NCI-H1092 (cell line): ENCODE data around the gene ISLR.
"Not testable (repeated sequence)": the region's sequence is repeated elsewhere in the genome, so short reads cannot be mapped to it uniquely, and the experiment has no call there.

ENCODE experiments used
- DNase-seq: peaks from one replicate; lab custom pipeline; 2025; lab: John Stamatoyannopoulos, UW

The ISLR gene

DNA sequence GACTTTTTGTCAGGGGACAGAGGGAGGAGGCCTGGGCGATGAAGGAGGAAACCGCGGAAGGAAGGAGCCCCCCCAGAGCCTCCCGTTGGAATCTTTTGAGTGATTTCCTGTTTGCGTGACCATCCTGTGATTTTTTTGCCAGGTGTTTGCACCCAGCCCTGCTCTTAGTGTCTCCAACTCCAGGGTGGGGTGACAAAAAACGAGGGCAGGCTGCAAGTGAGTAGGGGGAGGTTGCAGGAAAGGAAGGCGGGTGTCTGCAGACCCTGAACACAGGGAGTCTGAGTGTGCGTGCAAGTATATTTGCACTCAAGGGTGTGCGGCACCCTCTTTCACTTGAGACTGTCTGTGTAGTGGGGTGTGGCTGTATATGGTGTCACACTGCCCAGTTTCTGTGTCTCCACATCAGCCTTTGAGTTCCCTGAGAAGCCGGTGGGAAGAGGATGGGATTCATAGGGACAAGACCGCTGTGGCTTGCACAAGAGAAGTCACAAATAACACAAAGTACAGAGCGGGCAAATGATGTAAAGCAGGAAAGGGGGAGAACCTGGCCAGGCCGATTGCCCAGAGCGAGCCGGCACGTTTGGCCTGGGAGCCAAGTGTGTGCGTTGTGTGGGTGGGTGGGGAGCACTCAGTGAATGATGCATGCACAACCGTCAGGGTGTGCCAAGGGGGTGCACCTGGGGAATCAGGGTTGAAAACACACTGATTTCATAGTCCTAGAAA lies 36.5 kb upstream of the ISLR start:
- DNase-seq, result peak; percentile 20

GRCh38 chr15:74137537-74137894 lies 36.0 kb upstream of the ISLR start:
- DNase-seq, result no peak

- no peak for DNase-seq
Observed at GRCh38 chr15:74138642-74139041, 34.9 kb upstream of the ISLR start.

- no peak for DNase-seq
Observed at GRCh38 chr15:74141591-74141990, 31.9 kb upstream of the ISLR start.

- DNase-seq, result no peak
Observed at GRCh38 chr15:74144153-74144775, 29.2 kb upstream of the ISLR start.

- DNase-seq, result no peak
Observed at GRCh38 chr15:74146277-74146800, 27.2 kb upstream of the ISLR start.

DNA sequence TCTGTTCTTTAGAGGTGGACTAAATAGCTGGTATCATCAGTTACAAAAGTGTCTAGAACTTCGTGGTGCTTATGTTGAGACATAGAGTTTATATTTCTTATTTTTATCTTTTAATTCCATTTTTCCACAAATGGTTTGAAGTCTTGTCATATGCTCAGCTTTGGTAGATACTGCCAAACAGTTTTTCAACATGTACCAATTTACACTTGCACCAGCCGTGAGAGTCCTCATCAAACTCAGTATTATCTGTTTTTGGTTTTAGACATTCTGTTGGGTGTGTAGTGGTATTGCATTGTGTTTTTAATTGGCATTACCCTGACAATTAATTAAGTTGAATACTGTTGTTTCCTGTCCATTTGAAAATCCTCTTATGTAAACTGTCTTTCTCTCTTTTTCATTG lies 26.5 kb upstream of the ISLR start:
- DNase-seq, result no peak

DNA sequence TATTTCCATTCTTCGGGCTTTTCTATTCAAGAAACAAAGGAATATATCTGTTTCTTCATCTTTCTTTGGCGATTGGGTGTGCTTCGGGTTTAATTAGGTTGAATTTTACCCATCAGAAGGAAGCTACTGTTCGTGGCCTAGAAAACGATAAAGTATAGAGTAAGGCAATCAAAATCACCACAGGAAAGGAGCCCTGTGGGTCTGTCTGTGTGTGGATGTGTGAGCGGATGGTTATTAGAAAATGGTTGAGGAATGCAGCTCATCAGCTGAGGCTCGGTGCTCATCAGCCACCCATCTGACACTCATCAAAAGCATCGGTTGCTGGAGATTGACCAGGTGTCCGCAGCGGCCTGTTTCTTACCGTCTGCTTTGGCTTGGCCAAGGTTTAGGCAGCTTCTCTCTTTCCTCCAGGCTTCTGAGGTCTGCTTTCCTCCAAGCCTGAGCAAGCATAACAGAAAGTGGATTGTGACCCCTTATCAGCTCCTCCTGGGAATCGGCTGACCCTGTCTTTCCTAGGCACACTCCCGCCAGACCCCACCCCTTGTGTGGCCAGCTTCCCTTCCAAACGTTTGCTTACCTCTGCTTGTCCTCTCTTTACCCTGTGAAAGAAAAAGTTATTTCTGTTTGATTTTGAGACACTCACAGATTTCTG lies 17.6 kb upstream of the ISLR start:
- no peak for DNase-seq

DNA sequence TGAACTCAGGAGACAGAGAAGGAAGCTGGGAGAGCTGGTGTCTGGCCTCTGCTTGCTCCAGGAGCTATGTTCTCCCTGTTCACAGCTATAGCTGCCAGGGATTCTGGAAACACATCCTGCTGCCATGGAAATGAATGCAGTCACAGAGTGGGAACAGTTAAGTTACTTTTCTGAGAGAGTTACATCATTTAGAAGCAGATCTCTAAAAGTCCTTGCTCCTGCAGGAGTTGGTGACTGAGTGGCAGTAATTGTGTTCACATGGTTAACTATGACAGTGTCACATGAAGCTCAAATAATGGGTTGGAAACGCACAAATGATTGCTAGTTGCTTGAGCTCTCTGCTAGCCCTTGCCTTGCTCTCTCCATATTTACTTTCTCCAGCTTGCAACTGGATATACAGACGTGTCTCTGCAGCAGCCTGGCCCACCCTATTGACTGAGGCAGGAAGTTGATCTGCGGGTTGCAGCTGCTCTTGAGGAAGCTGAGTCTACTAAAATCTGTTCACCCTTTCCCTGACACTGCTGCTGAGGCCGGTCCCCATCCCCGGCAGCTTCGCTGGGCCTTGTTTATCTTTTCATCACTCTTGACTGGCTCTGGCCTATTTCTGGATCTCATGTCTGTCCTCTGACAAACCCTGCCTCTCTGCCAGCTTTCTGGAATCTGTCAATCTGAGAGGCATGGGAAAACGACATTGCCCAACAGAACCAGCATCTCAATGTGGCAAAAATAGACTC lies 16.7 kb upstream of the ISLR start:
- DNase-seq, result no peak

GRCh38 chr15:74157868-74158827 lies 15.4 kb upstream of the ISLR start:
- DNase-seq, result no peak

DNA sequence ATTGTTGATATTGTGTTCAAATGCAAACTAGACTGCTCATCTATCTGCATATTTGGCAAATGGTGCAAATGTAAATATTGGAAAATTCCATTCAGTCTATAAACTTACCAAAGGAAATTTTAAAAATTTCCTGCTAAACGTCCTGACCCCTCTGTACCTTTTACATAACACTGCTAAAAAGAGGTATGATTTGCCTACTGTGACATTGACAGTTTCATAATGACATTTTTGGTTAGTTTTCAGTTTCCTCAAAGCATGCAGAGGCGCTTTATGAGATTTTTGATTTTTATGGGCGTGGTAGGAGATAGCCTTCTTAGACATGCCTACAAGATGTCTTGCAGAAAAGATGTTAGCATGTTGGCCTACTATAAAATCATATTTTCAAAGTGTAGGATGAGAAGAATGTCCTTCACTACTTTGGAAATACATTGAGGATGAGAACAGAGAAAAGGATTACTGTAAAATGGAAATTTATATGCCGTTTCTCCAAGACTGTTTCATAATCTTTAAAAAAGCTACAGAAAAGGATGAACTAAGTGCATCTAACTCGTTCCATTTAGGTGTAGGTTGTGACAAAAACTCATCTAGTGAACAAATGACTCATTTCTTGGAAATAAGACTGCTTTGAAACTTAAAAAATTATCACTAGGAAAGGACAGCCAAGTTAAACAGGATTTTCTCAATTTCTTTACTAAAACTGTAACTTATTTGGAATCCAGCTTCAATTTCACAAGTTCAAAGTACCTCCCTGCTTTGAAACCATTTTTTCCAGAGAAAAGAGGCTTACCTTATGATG lies 14.5 kb upstream of the ISLR start:
- no peak for DNase-seq

- DNase-seq, result no peak
Observed at GRCh38 chr15:74159773-74160172, 13.7 kb upstream of the ISLR start.

GRCh38 chr15:74160390-74160789 lies 13.1 kb upstream of the ISLR start:
- not testable (repeated sequence) for DNase-seq

GRCh38 chr15:74162195-74162536 lies 11.3 kb upstream of the ISLR start:
- DNase-seq, result not testable (repeated sequence)

DNA sequence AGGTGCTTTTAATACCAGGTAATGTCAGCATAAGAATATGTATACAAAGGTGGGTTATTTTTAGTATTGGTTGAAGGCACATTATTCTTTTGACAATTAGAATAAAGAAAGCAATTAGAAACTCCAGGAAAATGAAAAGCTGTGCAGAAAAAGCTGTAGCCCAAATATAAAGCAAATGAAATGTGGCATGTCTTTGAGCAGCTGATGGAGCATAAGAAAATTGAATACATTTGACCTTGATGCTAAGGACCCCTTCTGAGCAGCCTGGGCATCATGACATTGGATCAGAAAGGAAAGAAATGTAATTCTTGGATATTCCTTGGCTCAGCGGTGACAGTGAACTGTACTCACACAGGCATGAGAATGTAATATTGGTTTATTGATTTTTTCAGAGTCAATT lies 8.0 kb upstream of the ISLR start:
- no peak for DNase-seq

DNA sequence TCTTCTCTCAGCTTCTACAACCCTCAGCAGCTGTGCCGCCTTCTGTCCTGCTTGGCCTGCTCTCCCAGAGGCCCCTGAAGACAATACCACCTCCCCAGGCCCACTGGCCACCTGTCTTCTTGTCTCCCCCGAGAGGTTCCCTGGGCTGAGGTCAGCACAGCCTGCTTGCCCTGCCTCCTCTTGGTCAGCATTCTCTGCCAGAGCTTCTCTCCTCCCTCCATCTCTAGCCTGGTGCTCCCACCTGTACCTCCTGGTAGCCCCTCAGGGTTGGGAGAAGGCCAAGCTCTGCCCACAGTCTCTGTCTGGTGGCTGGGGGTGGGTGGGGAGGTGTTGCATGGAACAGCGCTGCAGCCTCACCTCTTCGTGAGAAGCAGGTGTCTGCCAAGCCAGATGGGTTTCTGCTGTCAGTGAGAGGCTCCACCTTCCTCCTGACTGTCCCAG lies 5.6 kb upstream of the ISLR start:
- DNase-seq, result no peak

DNA sequence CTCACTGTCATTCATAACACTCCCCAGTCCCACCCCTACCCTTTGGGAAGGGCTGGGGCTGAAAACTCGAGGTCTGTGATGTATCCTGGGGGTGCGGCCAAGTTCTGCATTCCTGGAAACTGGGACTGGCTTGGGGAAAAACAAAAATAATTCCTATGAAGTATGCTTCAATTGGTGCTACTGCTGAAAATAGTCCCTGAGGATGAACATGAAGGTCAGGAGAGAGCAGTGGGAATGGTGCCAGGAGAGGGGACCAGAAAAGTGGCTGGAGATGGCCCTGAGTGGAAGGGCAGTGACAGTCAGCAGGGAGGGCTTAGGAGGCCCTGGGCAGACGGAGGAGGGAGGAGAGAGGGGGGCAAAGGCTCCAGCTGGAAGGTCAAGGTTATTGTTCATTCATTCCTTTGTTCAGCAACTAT lies 4.8 kb upstream of the ISLR start:
- DNase-seq, result no peak

- no peak for DNase-seq
Observed at GRCh38 chr15:74170071-74170844, 3.3 kb upstream of the ISLR start.

DNA sequence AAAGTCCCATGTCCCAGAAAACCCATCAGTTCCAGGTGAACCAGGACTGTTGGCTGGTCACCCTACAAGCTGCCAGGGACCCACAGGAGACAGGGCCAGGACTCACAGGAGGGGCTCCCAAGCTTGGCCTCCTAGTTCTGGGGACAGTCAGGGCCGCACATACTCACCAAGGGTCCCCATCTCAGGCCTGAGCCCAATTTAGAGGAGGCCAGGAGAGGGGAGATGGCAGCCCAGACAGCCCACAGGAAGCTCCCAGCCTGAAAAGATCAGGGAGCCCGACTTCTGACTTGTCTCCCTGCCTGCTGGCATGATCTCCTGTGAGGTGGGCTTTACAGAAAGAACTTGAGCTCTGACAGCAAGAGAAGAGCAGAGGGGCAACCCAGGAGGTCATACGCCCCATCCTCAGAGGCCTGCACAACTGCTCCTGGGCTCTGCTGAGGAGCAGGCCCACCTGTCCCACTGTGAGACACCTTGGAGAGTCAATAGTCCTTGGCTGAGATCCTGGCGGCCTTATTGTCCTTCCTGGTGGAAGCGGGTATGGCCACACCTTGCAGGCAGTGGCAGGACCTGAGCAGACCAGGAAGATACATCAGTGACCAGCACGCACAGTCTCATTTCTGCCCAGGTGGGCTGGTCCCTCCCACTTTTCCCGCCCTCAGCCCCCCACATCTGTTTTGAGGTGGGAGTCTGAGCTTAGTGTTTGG lies 2.5 kb upstream of the ISLR start:
- DNase-seq, result no peak
